HG02852 (cell line): ENCODE results near the gene SPRYD3.
"Not testable (repeated sequence)": the region's sequence is repeated elsewhere in the genome, so short reads cannot be mapped to it uniquely, and the experiment has no call there.

Source experiments
- ATAC-seq: cut with Tn5 transposase; IDR thresholded peaks from one replicate; pipeline ENCODE4 v1.9.1; 2021; ENCODE audit warnings: mild to moderate bottlenecking, moderate library complexity; ENCODE audit not compliant: unreplicated experiment

The SPRYD3 gene

DNA sequence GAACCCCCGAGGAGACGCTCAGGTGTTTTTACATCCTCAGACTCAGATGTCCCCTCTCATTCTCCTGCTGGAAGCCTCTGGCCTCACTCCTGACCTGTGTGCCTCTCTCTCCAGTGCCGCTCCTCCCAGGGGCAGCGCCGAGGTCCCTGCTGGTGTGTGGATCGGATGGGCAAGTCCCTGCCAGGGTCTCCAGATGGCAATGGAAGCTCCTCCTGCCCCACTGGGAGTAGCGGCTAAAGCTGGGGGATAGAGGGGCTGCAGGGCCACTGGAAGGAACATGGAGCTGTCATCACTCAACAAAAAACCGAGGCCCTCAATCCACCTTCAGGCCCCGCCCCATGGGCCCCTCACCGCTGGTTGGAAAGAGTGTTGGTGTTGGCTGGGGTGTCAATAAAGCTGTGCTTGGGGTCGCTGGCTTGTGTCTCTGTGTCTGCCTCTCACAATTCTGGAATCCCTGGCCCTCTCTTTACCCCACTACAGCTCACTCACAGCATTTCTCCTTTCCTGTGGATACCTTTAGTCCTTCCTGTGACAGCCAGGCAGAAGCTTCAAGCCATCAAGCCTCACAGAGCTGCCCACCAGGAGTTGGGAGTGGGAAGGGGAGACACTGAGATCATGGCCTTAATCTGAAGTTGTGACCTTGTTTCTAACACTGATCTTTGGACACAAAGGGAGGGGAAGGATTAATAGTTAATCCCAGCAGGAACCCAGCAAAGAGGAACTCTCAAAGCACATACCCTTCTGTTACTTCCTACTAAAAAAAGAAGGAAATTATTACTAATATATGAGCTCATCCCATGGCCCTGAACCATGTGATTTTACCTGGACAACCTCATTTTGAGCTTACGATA, 23.0 kb upstream of the SPRYD3 start:
- ATAC-seq: no peak

DNA sequence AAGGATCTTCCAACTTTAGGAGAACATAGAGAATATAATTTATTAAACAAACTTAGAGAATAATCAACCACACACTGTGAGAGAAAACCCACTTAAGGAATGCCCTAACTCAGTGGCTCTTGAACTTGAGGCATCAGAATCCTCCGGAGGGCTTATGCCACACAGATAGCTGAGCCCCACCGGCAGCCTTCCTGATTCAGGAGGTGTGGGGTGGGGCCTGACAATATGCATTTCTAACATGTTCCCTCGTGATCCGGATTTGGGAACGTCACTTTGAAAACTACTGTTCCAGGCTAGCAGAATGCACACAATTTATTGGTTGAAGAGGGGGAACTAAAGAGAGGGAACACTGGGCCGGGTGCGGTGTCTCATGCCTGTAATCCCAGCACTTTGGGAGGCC, 22.1 kb upstream of the SPRYD3 start:
- ATAC-seq: no peak

DNA sequence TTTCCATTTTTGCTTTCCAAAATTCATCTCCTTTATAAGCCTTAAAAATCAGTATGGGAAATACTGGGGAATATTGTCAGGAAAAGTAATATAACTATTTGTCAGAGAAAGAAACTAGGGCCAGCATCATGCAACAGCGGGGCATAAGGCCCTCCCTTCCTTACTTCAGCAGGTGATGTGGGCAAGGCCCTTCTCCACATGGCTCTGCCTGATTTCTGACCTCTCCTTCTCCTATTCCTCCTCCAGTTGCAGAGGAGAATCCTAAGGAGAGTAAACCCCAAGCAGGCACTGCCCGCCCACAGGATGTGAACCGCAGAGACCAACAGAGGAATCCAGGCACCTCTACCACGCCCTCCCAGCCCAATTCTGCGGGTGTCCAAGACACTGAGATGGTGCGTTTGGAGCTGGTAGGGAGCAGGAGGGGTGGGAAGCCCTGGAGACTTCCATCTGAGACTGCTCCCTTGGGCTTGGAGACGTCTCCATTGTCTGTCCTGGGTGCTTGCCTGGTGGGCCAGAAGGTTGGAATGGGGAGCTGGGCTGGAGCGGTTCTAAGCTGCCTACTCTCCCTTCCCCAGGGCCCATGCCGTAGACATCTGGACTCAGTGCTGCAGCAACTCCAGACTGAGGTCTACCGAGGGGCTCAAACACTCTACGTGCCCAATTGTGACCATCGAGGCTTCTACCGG, 21.4 kb upstream of the SPRYD3 start:
- no peak for ATAC-seq

GRCh38 chr12:53099071-53099882, 20.1 kb upstream of the SPRYD3 start:
- ATAC-seq: no peak

GRCh38 chr12:53098354-53098981, 19.3 kb upstream of the SPRYD3 start:
- ATAC-seq: no peak

DNA sequence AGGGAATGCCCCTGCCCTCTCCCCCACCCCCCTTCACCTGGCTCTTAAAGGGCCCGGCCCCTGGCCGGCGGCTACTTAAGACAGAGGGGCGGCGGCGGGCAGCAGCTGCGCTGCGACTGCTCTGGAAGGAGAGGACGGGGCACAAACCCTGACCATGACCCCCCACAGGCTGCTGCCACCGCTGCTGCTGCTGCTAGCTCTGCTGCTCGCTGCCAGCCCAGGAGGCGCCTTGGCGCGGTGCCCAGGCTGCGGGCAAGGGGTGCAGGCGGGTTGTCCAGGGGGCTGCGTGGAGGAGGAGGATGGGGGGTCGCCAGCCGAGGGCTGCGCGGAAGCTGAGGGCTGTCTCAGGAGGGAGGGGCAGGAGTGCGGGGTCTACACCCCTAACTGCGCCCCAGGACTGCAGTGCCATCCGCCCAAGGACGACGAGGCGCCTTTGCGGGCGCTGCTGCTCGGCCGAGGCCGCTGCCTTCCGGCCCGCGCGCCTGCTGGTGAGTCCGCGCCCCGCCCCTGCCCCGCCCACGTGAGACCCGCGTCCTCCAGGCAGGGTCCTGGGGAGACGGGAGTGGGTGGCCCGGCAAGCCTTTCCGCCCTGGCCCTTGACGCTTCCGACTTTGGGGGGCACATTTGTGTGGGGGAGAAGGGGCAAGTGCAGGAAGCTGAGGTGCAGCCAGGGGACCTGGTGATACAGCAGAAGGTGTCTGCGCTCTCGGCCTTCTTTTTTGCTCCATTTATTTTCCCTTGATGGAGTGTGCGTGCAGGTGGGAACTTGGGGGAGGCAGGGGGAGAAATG, 18.6 kb upstream of the SPRYD3 start, which contains the start of gene IGFBP6:
IGFBP6 (plus strand) TSS at position 104 of the 790 bp plus-strand sequence; CDS start at position 155, 51 bp downstream.
- ATAC-seq: no peak

DNA sequence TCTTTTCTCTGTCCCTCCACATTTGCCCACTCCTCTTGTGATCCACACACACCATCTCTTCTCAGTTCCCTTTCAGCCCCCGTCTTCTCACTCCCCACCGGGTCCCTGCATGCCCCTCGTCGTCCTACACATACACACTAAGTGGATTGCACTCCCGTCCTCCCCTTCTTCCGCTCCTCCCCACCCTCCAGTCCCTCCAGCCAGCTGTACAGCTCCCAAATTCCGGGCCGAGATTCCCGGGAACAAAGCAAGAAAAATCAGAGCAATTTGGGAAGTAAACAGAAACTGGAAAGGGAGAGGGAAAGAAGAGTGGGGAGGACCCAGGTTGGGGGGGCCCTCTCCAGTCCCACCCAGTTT, 18.0 kb upstream of the SPRYD3 start:
- ATAC-seq: no peak

DNA sequence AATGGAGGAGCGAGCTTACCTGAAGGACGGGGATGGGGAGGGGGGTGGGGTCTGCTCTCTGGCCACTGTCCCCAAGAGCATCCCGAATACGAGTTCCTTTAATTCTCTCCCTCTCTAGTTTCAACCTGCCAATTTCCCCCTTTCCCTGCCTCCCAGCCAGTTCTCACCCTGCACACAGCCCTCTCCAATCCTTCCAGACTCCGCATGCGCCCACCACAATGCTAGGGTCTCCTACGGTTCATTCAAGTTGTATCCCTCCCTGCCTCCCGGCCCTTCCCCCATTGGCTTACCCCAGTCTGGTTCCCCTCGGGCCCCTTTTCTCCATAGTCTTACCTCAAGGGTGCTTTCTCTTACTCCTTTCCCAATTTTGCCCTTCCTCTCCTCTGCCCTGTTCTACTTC, 17.6 kb upstream of the SPRYD3 start:
- no peak for ATAC-seq

- no peak for ATAC-seq
Observed at GRCh38 chr12:53096089-53096741, 17.0 kb upstream of the SPRYD3 start.

DNA sequence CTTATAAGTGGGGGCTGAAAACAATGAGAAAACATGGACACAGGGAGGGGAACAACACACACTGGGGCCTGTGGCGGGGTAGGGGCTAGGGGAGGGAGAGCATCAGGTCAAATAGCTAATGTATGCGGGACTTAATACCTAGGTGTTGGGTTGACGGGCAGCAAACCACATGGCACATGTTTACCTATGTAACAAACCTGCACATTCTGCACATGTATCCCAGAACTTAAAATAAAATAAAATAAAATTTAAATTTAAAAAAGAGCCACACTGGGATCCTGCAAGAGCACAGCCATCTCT, 16.4 kb upstream of the SPRYD3 start:
- ATAC-seq: not testable (repeated sequence)

GRCh38 chr12:53094796-53095595, 15.8 kb upstream of the SPRYD3 start:
- not testable (repeated sequence) for ATAC-seq

GRCh38 chr12:53094394-53094787, 15.2 kb upstream of the SPRYD3 start:
- no peak for ATAC-seq

- no peak for ATAC-seq
Observed at GRCh38 chr12:53093777-53094393, 14.7 kb upstream of the SPRYD3 start.

GRCh38 chr12:53091756-53092155, 12.6 kb upstream of the SPRYD3 start:
- no peak for ATAC-seq

DNA sequence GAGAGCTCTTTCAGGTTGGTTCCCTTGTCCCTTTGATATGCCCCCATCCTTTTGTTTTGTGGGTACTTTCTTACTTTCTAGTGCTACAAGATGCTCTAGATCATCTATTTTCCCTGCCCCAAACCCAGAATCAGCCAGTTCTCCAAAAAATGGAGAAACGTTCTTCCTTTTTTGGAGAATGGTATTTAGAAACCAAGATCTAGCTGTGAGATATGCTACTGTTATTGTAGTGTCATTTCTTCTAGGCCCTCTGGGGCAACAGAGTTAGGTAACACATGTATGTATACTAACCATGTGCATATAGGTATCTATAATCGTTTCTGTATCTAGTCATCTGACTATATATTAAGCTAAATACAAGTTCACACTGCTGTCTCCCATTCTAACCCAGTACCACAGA, 11.4 kb upstream of the SPRYD3 start:
- ATAC-seq: no peak

DNA sequence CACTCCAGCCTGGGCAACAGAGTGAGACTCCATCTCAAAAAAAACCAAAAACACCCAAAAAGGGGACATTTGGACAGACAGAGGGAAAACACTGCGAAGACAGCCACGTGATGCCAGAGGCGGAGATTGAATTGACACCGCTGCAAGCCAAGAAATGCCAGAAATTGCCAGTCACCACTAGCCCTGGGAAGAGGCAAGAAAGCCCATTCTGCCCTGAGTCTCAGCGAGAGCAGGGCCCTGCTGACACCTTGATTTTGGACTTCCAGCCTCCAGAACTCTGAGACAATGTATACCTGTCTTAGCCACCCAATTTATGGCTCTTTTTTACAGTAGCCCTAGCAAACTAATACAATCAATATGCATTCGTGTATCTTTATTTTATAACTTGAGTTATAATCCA, 10.9 kb upstream of the SPRYD3 start:
- no peak for ATAC-seq

DNA sequence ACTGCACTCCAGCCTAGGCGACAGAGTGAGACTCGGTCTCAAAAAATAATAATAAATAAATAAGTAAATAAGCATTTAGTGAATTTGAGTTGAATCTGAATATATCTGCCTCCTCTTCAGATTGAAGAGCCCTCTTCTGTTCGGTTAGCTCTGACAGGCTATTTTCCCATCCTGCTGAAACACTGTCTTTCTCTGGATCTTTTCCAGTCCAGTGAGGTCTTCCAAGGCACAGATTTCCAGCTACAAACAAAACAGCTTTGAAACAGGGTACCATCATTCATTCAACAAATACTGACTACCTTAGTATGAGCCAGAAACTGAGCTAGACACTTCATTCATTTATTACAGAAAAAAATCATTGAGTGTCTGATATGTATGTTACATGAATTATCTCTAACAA, 7.2 kb upstream of the SPRYD3 start:
- no peak for ATAC-seq

DNA sequence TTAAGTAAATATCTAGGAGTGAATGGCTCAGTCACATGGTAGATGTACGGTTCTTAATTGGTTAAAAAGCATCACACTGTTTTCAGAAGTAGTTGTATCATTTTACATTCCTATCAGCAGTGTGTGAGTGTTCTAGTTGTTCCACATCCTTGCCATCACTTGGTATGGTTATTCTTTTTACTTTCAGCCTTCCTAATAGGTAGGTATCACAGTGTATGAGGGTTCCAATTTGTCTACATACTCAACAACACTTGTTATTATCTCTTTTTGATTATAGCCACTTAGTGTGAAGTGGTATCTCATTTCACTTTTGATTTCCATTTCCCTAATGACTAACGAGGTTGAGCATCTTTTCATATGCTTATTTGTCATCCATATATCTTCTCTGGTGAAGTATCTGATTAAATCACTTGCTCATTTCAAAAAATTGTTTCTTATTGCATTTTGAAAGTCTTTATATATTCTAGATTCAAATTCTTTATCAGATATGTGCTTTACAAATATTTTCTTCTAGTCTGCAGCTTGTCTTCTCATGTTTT, 3.5 kb upstream of the SPRYD3 start:
- ATAC-seq: no peak
